K562 (cell line): ENCODE data around the gene SMURF1. TPM values are rescaled to one million over a fixed set of nuclear protein-coding genes. Genes with fewer than 3 reads are reported as not detected.

Experiments used
- ATAC-seq: fragments of 200-7000 bp; cut with Tn5 transposase; 3 replicates; pipeline ENCODE4 v1.9.1; 2020; ENCODE audit warnings: moderate library complexity
- BruUV-seq: library from RNA; stranded (reverse); fragments of 400-500 nt; replicated peaks from 2 replicates; lab custom pipeline; 2021; lab: Mats Ljungman, UMichigan
- CTCF ChIA-PET: fragments of 300-600 bp; formaldehyde crosslinking; extraction: SDS; loops from one replicate; lab custom pipeline; 2021; ENCODE audit warnings: low intra/inter-chr PET ratio; lab: Yijun Ruan, JAX
- POLR2A ChIA-PET: fragments of 300-600, 350-650 bp; sonication (Branson Sonifier 250); formaldehyde crosslinking; extraction: SDS; loops from one replicate; lab custom pipeline; 2021; ENCODE audit warnings: antibody characterized with exemption, inconsistent platforms; lab: Yijun Ruan, JAX
- DNase-seq, 4 experiments: peaks; one replicate each; pipeline versions ENCODE4 v3.0.0 to v3.0.0-alpha.2; 2011 to 2018; ENCODE audit warnings: low spot score in 3 of 4, mixed read lengths in 3 of 4; ENCODE audit errors: extremely low read depth in 1 of 4
- FAIRE-seq: peaks from 2 replicates; lab custom pipeline; 2011; peaks lifted over from hg19 to GRCh38; lab: Jason Lieb, UNC
- H2AFZ ChIP-seq: 2 replicates; pipeline ENCODE4 v1.6.0; 2011; ENCODE audit warnings: low read depth, low read length, control low read depth, inconsistent platforms
- H3K27ac ChIP-seq: fragments of 200-600 bp; 3 replicates; pipeline ENCODE4 v1.8.0; 2011; ENCODE audit warnings: low read depth, mild to moderate bottlenecking, control low read depth, inconsistent platforms, low read length, moderate library complexity, mixed read lengths; ENCODE audit errors: extremely low read depth
- H3K27me3 ChIP-seq, 2 experiments: fragments of 300-600 bp in 1 of 2; 2 replicates in 1 of 2; 3 replicates in 1 of 2; pipeline versions ENCODE4 v1.6.0 to v1.8.0; 2011; ENCODE audit warnings: inconsistent platforms in 2 of 2, low read length in 2 of 2, mild to moderate bottlenecking in 1 of 2, mixed read lengths in 1 of 2, moderate library complexity in 1 of 2; ENCODE audit not compliant: control insufficient read depth in 2 of 2, insufficient read depth in 2 of 2
- H3K36me3 ChIP-seq: fragments of 300-600 bp; 3 replicates; pipeline ENCODE4 v1.8.0; 2011; ENCODE audit warnings: mild to moderate bottlenecking, low read length, inconsistent platforms; ENCODE audit not compliant: control insufficient read depth, insufficient read depth
- H3K4me1 ChIP-seq, 2 experiments: fragments of 200-600 bp in 1 of 2; replicated peaks in 1 of 2; 2 replicates in 1 of 2; 3 replicates in 1 of 2; pipeline versions ENCODE4 v1.5.1 to v1.8.0; 2011; ENCODE audit warnings: inconsistent platforms in 2 of 2, low read length in 2 of 2, mild to moderate bottlenecking in 1 of 2, mixed read lengths in 1 of 2, moderate library complexity in 1 of 2; ENCODE audit not compliant: control insufficient read depth in 2 of 2, insufficient read depth in 2 of 2
- H3K4me2 ChIP-seq: 2 replicates; pipeline ENCODE4 v1.6.1; 2011; ENCODE audit warnings: low read length, control low read depth, inconsistent platforms, mixed read lengths; ENCODE audit not compliant: insufficient read depth
- H3K4me3 ChIP-seq: fragments of 200-600 bp; sonication (generic), shearing (Covaris generic); 2 replicates; pipeline ENCODE4 v1.5.1; 2016; ENCODE audit warnings: control low read depth, inconsistent platforms
- H3K79me2 ChIP-seq: fragments of 200-600 bp; 3 replicates; pipeline ENCODE4 v1.8.0; 2011; ENCODE audit warnings: low read length, inconsistent platforms; ENCODE audit not compliant: control insufficient read depth, insufficient read depth
- H3K9ac ChIP-seq, 2 experiments: 2 replicates each; pipeline versions ENCODE4 v1.6.0 to v1.6.1; 2011; ENCODE audit warnings: low read depth in 2 of 2, low read length in 2 of 2, control low read depth in 1 of 2, inconsistent platforms in 1 of 2, mild to moderate bottlenecking in 1 of 2, mixed read lengths in 1 of 2; ENCODE audit not compliant: insufficient read depth in 1 of 2
- H3K9me1 ChIP-seq: one replicate; pipeline ENCODE4 v1.6.0; 2011; ENCODE audit warnings: inconsistent platforms, mild to moderate bottlenecking, low read length, moderate library complexity; ENCODE audit not compliant: control insufficient read depth, insufficient read depth
- H3K9me3 ChIP-seq: replicated peaks from 2 replicates; pipeline ENCODE4 v1.5.1; 2011; ENCODE audit warnings: low read depth, low read length, inconsistent platforms; ENCODE audit not compliant: control insufficient read depth, insufficient read depth
- H4K20me1 ChIP-seq: replicated peaks from 2 replicates; pipeline ENCODE4 v1.6.1; 2011; ENCODE audit warnings: low read length, inconsistent platforms, mixed read lengths; ENCODE audit not compliant: control insufficient read depth, insufficient read depth
- CTBP1 ChIP-seq: fragments of 450-650 bp; IDR thresholded peaks from 2 replicates; pipeline ENCODE4 v1.6.1; 2016; ENCODE audit warnings: borderline replicate concordance
- WHSC1 ChIP-seq: IDR thresholded peaks from one replicate; pipeline ENCODE4 v1.6.1; 2012; ENCODE audit warnings: low read length, control low read depth, inconsistent platforms
- WGBS: fragments of 100-300 bp; shearing (Covaris generic); methylation state at CpG from one replicate; pipeline ENCODE4 v1.1.6; 2016; ENCODE audit warnings: low coverage, mixed read lengths; ENCODE audit not compliant: insufficient coverage; ENCODE audit errors: missing lambda C conversion rate; 5-methylcytosine and 5-hydroxymethylcytosine counted together
- in situ Hi-C: fragments of 300-500 bp; cut with MboI; formaldehyde crosslinking; loops from 4 replicates; pipeline ENCODE4 v1.15.0; 2018; ENCODE audit warnings: inconsistent platforms, mixed read lengths
- intact Hi-C: fragments of 100-400 bp; cut with micrococcal nuclease; formaldehyde crosslinking; loops from 2 replicates; pipeline ENCODE4 v1.14.2; 2022
- polyA plus RNA-seq, 8 experiments: library from polyadenylated mRNA; depleted of rRNA in 4 of 8; stranded (reverse) in 5 of 8; unstranded in 3 of 8; fragments of >200 nt; fragmentation: Nextera tagmentation in 2 of 8; fragmentation: Illumina TruSeq in 1 of 8; extraction: Ambion mirVana in 2 of 8; extraction: Trizol in 1 of 8; gene quantifications; 2 replicates each; pipeline versions ENCODE4 v1.2.1 to v1.2.3, GENCODE V29; 2011 to 2014; ENCODE audit warnings: inconsistent platforms in 1 of 8, missing spikeins in 1 of 8
- total RNA-seq, 7 experiments: library from RNA; depleted of rRNA in 6 of 7; stranded (reverse); fragments of >200 nt in 6 of 7; fragmentation: Illumina TruSeq in 2 of 7; extraction: Trizol in 2 of 7; gene quantifications; 2 replicates each; pipeline versions ENCODE4 v1.2.1 to v1.2.3, GENCODE V29; 2011 to 2021; ENCODE audit warnings: low replicate concordance in 1 of 7
- TF ChIP-seq, protein P1 (sequence below): fragments of 250-450 bp; sonication (Bioruptor Pico); IDR thresholded peaks from 2 replicates; pipeline ENCODE4 v1.5.0; 2020; ENCODE audit warnings: mild to moderate bottlenecking, borderline replicate concordance
- TF ChIP-seq, protein P2 (sequence below): fragments of 250-450 bp; sonication (Bioruptor Pico); IDR thresholded peaks from 2 replicates; pipeline ENCODE4 v1.4.0; 2020; ENCODE audit warnings: mild to moderate bottlenecking, moderate library complexity
- TF ChIP-seq, protein P3 (sequence below): sonication (generic); formaldehyde crosslinking; IDR thresholded peaks from 2 replicates; pipeline ENCODE4 v1.8.0; 2022; ENCODE audit warnings: missing genetic modification reagents, mild to moderate bottlenecking, borderline replicate concordance

The SMURF1 gene
- total and polyA plus RNA-seq, 9 of the 15 experiments (the other 6 are each of a cell fraction or from before 2014, with no cell fraction given), result 1.0 to 20.1 (median 12.6) TPM

DNA sequence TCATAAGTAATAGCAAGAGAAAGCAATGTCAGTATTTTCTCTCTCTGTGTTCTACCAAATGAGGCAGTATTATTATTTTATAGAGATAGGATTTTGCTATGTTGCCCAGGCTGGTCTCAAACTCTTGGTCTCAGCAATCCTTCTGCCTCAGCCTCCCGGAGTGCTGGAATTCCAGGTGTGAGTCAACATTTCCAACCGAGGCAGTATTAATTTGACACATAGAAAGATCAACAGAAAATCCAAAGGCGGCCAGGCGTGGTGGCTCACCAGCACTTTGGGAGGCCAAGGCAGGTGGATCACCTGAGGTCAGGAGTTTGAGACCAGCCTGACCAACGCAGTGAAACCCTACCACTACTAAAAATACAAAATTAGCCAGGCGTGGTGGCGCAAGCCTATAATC, 71.8 kb downstream of the SMURF1 start:
- Histone ChIP-seq H2AFZ (no peak overlapping the region), H3K4me3 (no peak overlapping the region), H3K36me3 (no peaks in the 10 kb centered on the region), H3K27ac (no peak overlapping the region), H3K4me1 (peaks cover 3 to 6% of the 10 kb centered on the region in 2 experiments; a peak in 2 of 5 replicates), H3K9ac (no peak overlapping the region), H3K79me2 (peaks cover 36% of the 10 kb centered on the region), H3K27me3 (no peaks in the 10 kb centered on the region), H4K20me1 (peaks cover 16% of the 10 kb centered on the region; the same call in 1 of the 2 replicates), H3K9me1 (peaks cover 4% of the 10 kb centered on the region), H3K4me2 (no peak overlapping the region), H3K9me3 (no peaks in the 10 kb centered on the region)
- ChIA-PET CTCF (no interaction called here), POLR2A (interaction anchor here (1.0 kb wide), 1 partner anchor 84 kb away, joined by 3 read pairs; no protein-coding TSS in a partner anchor)
- FAIRE-seq, result no peak
- BruUV-seq, result no TSS peak
- TF ChIP-seq, protein P1, sequence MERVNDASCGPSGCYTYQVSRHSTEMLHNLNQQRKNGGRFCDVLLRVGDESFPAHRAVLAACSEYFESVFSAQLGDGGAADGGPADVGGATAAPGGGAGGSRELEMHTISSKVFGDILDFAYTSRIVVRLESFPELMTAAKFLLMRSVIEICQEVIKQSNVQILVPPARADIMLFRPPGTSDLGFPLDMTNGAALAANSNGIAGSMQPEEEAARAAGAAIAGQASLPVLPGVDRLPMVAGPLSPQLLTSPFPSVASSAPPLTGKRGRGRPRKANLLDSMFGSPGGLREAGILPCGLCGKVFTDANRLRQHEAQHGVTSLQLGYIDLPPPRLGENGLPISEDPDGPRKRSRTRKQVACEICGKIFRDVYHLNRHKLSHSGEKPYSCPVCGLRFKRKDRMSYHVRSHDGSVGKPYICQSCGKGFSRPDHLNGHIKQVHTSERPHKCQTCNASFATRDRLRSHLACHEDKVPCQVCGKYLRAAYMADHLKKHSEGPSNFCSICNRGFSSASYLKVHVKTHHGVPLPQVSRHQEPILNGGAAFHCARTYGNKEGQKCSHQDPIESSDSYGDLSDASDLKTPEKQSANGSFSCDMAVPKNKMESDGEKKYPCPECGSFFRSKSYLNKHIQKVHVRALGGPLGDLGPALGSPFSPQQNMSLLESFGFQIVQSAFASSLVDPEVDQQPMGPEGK (CRISPR knock-in tag), result no peak
- TF ChIP-seq CTBP1 (no peak), WHSC1 (no peak)
- TF ChIP-seq, protein P2, sequence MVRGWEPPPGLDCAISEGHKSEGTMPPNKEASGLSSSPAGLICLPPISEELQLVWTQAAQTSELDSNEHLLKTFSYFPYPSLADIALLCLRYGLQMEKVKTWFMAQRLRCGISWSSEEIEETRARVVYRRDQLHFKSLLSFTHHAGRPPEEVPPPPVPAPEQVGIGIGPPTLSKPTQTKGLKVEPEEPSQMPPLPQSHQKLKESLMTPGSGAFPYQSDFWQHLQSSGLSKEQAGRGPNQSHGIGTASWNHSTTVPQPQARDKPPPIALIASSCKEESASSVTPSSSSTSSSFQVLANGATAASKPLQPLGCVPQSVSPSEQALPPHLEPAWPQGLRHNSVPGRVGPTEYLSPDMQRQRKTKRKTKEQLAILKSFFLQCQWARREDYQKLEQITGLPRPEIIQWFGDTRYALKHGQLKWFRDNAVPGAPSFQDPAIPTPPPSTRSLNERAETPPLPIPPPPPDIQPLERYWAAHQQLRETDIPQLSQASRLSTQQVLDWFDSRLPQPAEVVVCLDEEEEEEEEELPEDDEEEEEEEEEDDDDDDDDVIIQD, result no peak
- TF ChIP-seq, protein P3, sequence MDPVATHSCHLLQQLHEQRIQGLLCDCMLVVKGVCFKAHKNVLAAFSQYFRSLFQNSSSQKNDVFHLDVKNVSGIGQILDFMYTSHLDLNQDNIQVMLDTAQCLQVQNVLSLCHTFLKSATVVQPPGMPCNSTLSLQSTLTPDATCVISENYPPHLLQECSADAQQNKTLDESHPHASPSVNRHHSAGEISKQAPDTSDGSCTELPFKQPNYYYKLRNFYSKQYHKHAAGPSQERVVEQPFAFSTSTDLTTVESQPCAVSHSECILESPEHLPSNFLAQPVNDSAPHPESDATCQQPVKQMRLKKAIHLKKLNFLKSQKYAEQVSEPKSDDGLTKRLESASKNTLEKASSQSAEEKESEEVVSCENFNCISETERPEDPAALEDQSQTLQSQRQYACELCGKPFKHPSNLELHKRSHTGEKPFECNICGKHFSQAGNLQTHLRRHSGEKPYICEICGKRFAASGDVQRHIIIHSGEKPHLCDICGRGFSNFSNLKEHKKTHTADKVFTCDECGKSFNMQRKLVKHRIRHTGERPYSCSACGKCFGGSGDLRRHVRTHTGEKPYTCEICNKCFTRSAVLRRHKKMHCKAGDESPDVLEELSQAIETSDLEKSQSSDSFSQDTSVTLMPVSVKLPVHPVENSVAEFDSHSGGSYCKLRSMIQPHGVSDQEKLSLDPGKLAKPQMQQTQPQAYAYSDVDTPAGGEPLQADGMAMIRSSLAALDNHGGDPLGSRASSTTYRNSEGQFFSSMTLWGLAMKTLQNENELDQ (CRISPR knock-in tag), result no peak
- DNase-seq, result no peak
- in situ Hi-C loops, result no loop called here
- no peak for ATAC-seq
- intact Hi-C loops, result no loop called here
- WGBS, result 85% methylated on average over 7 of the region's 7 CpGs
